Measurements from ENCODE around the gene BMP7.

Gene BMP7

GRCh38 chr20:57124800-57125517, 141.5 kb downstream of the BMP7 start:
- no peak for DNase-seq
- no peaks in the 10 kb centered on the region for H3K9me3 Mint-ChIP-seq
- no peaks in the 10 kb centered on the region for H3K36me3 Mint-ChIP-seq (ENCODE audit: low read depth)
- no peak overlapping the region for H3K4me3 Mint-ChIP-seq
- no peaks in the 10 kb centered on the region for H3K4me1 Mint-ChIP-seq (ENCODE audit: low read depth)
- H3K27me3 Mint-ChIP-seq = peaks cover 18% of the 10 kb centered on the region
- H3K27ac Mint-ChIP-seq = no peak overlapping the region

GRCh38 chr20:57124366-57124765, 142.1 kb downstream of the BMP7 start:
- no peaks in the 10 kb centered on the region for H3K36me3 Mint-ChIP-seq (ENCODE audit: low read depth)
- H3K4me3 Mint-ChIP-seq = no peak overlapping the region
- H3K4me1 Mint-ChIP-seq (ENCODE audit: low read depth) = no peaks in the 10 kb centered on the region
- DNase-seq = no peak
- no peak overlapping the region for H3K27ac Mint-ChIP-seq
- H3K27me3 Mint-ChIP-seq = peaks cover 18% of the 10 kb centered on the region
- no peaks in the 10 kb centered on the region for H3K9me3 Mint-ChIP-seq

- Mint-ChIP-seq H3K36me3 (ENCODE audit: low read depth) (no peaks in the 10 kb centered on the region), H3K27me3 (peaks cover 18% of the 10 kb centered on the region), H3K9me3 (no peaks in the 10 kb centered on the region), H3K4me3 (no peak overlapping the region), H3K27ac (no peak overlapping the region), H3K4me1 (ENCODE audit: low read depth) (no peaks in the 10 kb centered on the region)
- no peak for DNase-seq
These were observed 142.9 kb downstream of the BMP7 start for GRCh38 chr20:57123504-57123903.

GRCh38 chr20:57122536-57123489, 143.6 kb downstream of the BMP7 start:
- H3K36me3 Mint-ChIP-seq (ENCODE audit: low read depth) = no peaks in the 10 kb centered on the region
- no peaks in the 10 kb centered on the region for H3K4me1 Mint-ChIP-seq (ENCODE audit: low read depth)
- H3K9me3 Mint-ChIP-seq = no peaks in the 10 kb centered on the region
- DNase-seq = no peak
- H3K27me3 Mint-ChIP-seq = peaks cover 18% of the 10 kb centered on the region
- no peak overlapping the region for H3K4me3 Mint-ChIP-seq
- no peak overlapping the region for H3K27ac Mint-ChIP-seq

GRCh38 chr20:57118964-57119363, 147.5 kb downstream of the BMP7 start:
- Mint-ChIP-seq H3K4me1 (ENCODE audit: low read depth) (no peaks in the 10 kb centered on the region), H3K27ac (no peak overlapping the region), H3K27me3 (peaks cover 5% of the 10 kb centered on the region), H3K36me3 (ENCODE audit: low read depth) (no peaks in the 10 kb centered on the region), H3K4me3 (no peak overlapping the region), H3K9me3 (no peaks in the 10 kb centered on the region)
- no peak for DNase-seq
